K562 (cell line): ENCODE results near the gene USP24. TPM values are rescaled to one million over a fixed set of nuclear protein-coding genes. Genes with fewer than 3 reads are reported as not detected.
A peak's percentile ranks its signal among the peaks of the same experiment; 100 is the strongest.

Experiments
- BHLHE40 ChIP-seq: IDR thresholded peaks from 2 replicates; pipeline ENCODE4 v1.6.1; 2011; ENCODE audit warnings: low read length, improper control_type of control experiment
- ETV6 ChIP-seq, 3 experiments: fragments of 150-350 bp in 1 of 3; sonication (generic) in 1 of 3; formaldehyde crosslinking in 1 of 3; IDR thresholded peaks; 2 replicates each; pipeline versions ENCODE4 v1.6.1 to v1.8.0; 2014 to 2022; ENCODE audit warnings: borderline replicate concordance in 2 of 3, low read depth in 2 of 3, antibody characterized with exemption in 1 of 3, low read length in 1 of 3, mild to moderate bottlenecking in 1 of 3, missing genetic modification reagents in 1 of 3
- EZH2 ChIP-seq: IDR thresholded peaks from 2 replicates; pipeline ENCODE4 v1.6.1; 2012; ENCODE audit warnings: low read depth, mild to moderate bottlenecking, inconsistent platforms, low read length, borderline replicate concordance
- HNRNPL ChIP-seq: fragments of 200-400 bp; formaldehyde crosslinking; IDR thresholded peaks from 2 replicates; pipeline ENCODE4 v1.6.1; 2017; ENCODE audit warnings: low read depth, mild to moderate bottlenecking, low read length
- MYC ChIP-seq, 2 experiments: fragments of 250-450 bp in 1 of 2; sonication (Bioruptor Pico) in 1 of 2; IDR thresholded peaks; 2 replicates each; pipeline versions ENCODE4 v1.5.1 to v1.6.1; 2012 to 2021; ENCODE audit warnings: low read depth in 2 of 2, borderline replicate concordance in 1 of 2, improper control_type of control experiment in 1 of 2, low read length in 1 of 2, mild to moderate bottlenecking in 1 of 2, moderate library complexity in 1 of 2
- NBN ChIP-seq: fragments of 450-650 bp; IDR thresholded peaks from 2 replicates; pipeline ENCODE4 v1.6.1; 2016; ENCODE audit warnings: low read depth, mild to moderate bottlenecking
- NRF1 ChIP-seq, 2 experiments: fragments of 450-650 bp; IDR thresholded peaks in 1 of 2; conservative IDR thresholded peaks in 1 of 2; 2 replicates each; pipeline ENCODE4 v1.6.1; 2014; ENCODE audit warnings: mild to moderate bottlenecking in 2 of 2
- POU5F1 ChIP-seq: fragments of 150-350 bp; IDR thresholded peaks from 2 replicates; pipeline ENCODE4 v1.6.1; 2014; ENCODE audit warnings: borderline replicate concordance, low read length, low read depth, mild to moderate bottlenecking; ENCODE audit not compliant: partially characterized antibody
- RUNX1 ChIP-seq: sonication (generic); IDR thresholded peaks from 2 replicates; pipeline ENCODE4 v1.6.1; 2016; ENCODE audit warnings: antibody characterized with exemption, low read depth
- SMARCC2 ChIP-seq: fragments of 450-650 bp; IDR thresholded peaks from 2 replicates; pipeline ENCODE4 v1.6.1; 2017; ENCODE audit warnings: antibody characterized with exemption, moderate library complexity, mild to moderate bottlenecking, low read depth
- SRF ChIP-seq, 2 experiments: fragments of 250-450, 450-650 bp in 1 of 2; sonication (Bioruptor Pico) in 1 of 2; sonication (generic) in 1 of 2; formaldehyde crosslinking; IDR thresholded peaks; 2 replicates each; pipeline versions ENCODE4 v1.5.0 to v1.5.1; 2020 to 2022; ENCODE audit warnings: mild to moderate bottlenecking in 1 of 2, missing genetic modification reagents in 1 of 2
- STAT5B ChIP-seq: fragments of 250-450 bp; sonication (Bioruptor Pico); IDR thresholded peaks from 2 replicates; pipeline ENCODE4 v1.8.0; 2021; ENCODE audit warnings: mild to moderate bottlenecking, inconsistent platforms
- TEAD4 ChIP-seq, 2 experiments: sonication (generic) in 1 of 2; formaldehyde crosslinking in 1 of 2; IDR thresholded peaks; 2 replicates each; pipeline versions ENCODE4 v1.6.1 to v1.8.0; 2012 to 2022; ENCODE audit warnings: borderline replicate concordance in 1 of 2, inconsistent platforms in 1 of 2, low read length in 1 of 2, mild to moderate bottlenecking in 1 of 2, missing genetic modification reagents in 1 of 2
- ZNF3 ChIP-seq: fragments of 250-450 bp; sonication (Bioruptor Pico); IDR thresholded peaks from 2 replicates; pipeline ENCODE4 v1.5.0; 2021; ENCODE audit warnings: mild to moderate bottlenecking, moderate library complexity
- ZNF316 ChIP-seq: fragments of 450-650 bp; IDR thresholded peaks from 2 replicates; pipeline ENCODE4 v1.6.1; 2016
- ZNF57 ChIP-seq: fragments of 450-650 bp; formaldehyde crosslinking; IDR thresholded peaks from 2 replicates; pipeline ENCODE4 v1.4.0; 2020; ENCODE audit warnings: mild to moderate bottlenecking, moderate library complexity
- polyA plus RNA-seq, 8 experiments: library from polyadenylated mRNA; depleted of rRNA in 4 of 8; stranded (reverse) in 5 of 8; unstranded in 3 of 8; fragments of >200 nt; fragmentation: Nextera tagmentation in 2 of 8; fragmentation: Illumina TruSeq in 1 of 8; extraction: Ambion mirVana in 2 of 8; extraction: Trizol in 1 of 8; gene quantifications; 2 replicates each; pipeline versions ENCODE4 v1.2.1 to v1.2.3, GENCODE V29; 2011 to 2014; ENCODE audit warnings: inconsistent platforms in 1 of 8, missing spikeins in 1 of 8
- total RNA-seq, 7 experiments: library from RNA; depleted of rRNA in 6 of 7; stranded (reverse); fragments of >200 nt in 6 of 7; fragmentation: Illumina TruSeq in 2 of 7; extraction: Trizol in 2 of 7; gene quantifications; 2 replicates each; pipeline versions ENCODE4 v1.2.1 to v1.2.3, GENCODE V29; 2011 to 2021; ENCODE audit warnings: low replicate concordance in 1 of 7
- TF ChIP-seq, protein P1 (sequence below): fragments of 250-450 bp; sonication (Bioruptor Pico); IDR thresholded peaks from 2 replicates; pipeline ENCODE4 v1.9.0; 2021; ENCODE audit warnings: mild to moderate bottlenecking
- TF ChIP-seq, protein P2 (sequence below): fragments of 250-450 bp; sonication (Bioruptor Pico); IDR thresholded peaks from 2 replicates; pipeline ENCODE4 v1.8.0; 2021; ENCODE audit warnings: moderate library complexity, mild to moderate bottlenecking, inconsistent platforms
- TF ChIP-seq, protein P3 (sequence below): fragments of 450-650 bp; IDR thresholded peaks from 2 replicates; pipeline ENCODE4 v1.6.1; 2017; ENCODE audit warnings: antibody characterized with exemption
- TF ChIP-seq, protein P4 (sequence below), 2 experiments: IDR thresholded peaks; 2 replicates each; pipeline ENCODE4 v1.6.1; 2011; ENCODE audit warnings: borderline replicate concordance in 1 of 2, control low read depth in 1 of 2, low read depth in 1 of 2, low read length in 1 of 2, mild to moderate bottlenecking in 1 of 2, mixed read lengths in 1 of 2, moderate library complexity in 1 of 2; ENCODE audit not compliant: insufficient read depth in 1 of 2, insufficient read length in 1 of 2, poor library complexity in 1 of 2, severe bottlenecking in 1 of 2; ENCODE audit errors: extremely low read depth in 1 of 2

Gene USP24
- total and polyA plus RNA-seq, 9 of the 15 experiments (the other 6 are each of a cell fraction or from before 2014, with no cell fraction given): 7.7 to 62.6 (median 36.8) TPM

DNA sequence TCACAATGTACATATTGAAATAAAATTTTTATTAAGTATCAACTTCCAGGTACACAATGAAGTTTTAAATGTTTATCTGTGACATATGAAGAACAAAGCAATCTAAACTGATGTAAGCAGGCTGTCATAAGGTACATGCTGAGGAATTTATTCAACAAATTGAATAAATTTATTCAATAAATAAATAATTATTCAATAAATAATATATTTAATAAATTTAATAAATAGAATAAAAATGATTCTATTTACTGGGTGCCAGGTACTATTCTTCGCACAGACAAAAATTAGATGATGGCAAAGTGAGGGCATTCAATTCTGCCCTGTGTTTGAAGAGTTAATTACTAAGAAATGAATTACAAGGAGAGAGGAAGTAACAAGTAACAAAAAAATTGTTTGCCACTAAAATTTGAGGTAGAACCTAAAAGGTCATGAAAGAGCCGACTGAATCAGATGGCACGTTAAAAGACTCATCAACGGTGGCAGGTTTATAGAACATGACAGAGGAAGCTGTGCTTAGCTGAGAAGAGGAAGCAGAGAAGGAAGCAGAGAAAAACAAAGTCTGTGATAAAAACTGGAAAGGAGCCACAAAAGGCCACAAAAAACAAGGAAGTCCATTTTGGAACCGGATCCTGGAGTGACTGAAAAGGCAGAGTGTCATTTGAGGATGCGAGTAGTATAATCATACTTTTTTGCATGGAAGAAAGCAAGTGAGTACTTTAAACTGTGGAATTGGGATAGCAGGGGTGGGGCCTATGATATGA, 2.2 kb upstream of the USP24 start (continued):
- TF ChIP-seq TEAD4 (IDR thresholded peaks at IDR 0.05; ENCODE audit: low read length) (peak; percentile 51; the same call in 1 of the 2 replicates), TEAD4 (CRISPR knock-in tag; IDR thresholded peaks at IDR 0.05; ENCODE audit: borderline replicate concordance) (no peak), ZNF316 (no peak), POU5F1 (no peak), STAT5B (CRISPR knock-in tag) (no peak), EZH2 (no peak), SMARCC2 (peak; percentile 28; the same call in 1 of the 2 replicates), ZNF3 (no peak), ETV6 (IDR thresholded peaks at IDR 0.05; ENCODE audit: borderline replicate concordance in 1 of 2, low read depth in 2 of 2, low read length in 1 of 2) (peak; percentile 82 to 92; a peak in 3 of 4 replicates), ETV6 (CRISPR knock-in tag; IDR thresholded peaks at IDR 0.05; ENCODE audit: borderline replicate concordance) (no peak), HNRNPL (no peak), SRF (CRISPR knock-in tag; IDR thresholded peaks at IDR 0.05) (peak in 1 of 2 experiments; percentile 23; a peak in 1 of 4 replicates), RUNX1 (no peak), ZNF57 (CRISPR knock-in tag) (no peak), BHLHE40 (no peak), MYC (IDR thresholded peaks at IDR 0.05; ENCODE audit: low read depth, low read length) (no peak), MYC (CRISPR knock-in tag; IDR thresholded peaks at IDR 0.05; ENCODE audit: borderline replicate concordance, low read depth) (no peak), NRF1 (conservative IDR thresholded peaks at IDR 0.05 in 1 of 2, IDR thresholded peaks at IDR 0.05 in 1 of 2) (no peak), NBN (peak; percentile 38; the same call in 1 of the 2 replicates)
- TF ChIP-seq, protein P1, sequence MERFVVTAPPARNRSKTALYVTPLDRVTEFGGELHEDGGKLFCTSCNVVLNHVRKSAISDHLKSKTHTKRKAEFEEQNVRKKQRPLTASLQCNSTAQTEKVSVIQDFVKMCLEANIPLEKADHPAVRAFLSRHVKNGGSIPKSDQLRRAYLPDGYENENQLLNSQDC: no peak
- TF ChIP-seq, protein P2, sequence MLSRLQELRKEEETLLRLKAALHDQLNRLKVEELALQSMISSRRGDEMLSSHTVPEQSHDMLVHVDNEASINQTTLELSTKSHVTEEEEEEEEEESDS: no peak
- TF ChIP-seq, protein P3, sequence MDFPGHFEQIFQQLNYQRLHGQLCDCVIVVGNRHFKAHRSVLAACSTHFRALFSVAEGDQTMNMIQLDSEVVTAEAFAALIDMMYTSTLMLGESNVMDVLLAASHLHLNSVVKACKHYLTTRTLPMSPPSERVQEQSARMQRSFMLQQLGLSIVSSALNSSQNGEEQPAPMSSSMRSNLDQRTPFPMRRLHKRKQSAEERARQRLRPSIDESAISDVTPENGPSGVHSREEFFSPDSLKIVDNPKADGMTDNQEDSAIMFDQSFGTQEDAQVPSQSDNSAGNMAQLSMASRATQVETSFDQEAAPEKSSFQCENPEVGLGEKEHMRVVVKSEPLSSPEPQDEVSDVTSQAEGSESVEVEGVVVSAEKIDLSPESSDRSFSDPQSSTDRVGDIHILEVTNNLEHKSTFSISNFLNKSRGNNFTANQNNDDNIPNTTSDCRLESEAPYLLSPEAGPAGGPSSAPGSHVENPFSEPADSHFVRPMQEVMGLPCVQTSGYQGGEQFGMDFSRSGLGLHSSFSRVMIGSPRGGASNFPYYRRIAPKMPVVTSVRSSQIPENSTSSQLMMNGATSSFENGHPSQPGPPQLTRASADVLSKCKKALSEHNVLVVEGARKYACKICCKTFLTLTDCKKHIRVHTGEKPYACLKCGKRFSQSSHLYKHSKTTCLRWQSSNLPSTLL: no peak
- TF ChIP-seq, protein P4, sequence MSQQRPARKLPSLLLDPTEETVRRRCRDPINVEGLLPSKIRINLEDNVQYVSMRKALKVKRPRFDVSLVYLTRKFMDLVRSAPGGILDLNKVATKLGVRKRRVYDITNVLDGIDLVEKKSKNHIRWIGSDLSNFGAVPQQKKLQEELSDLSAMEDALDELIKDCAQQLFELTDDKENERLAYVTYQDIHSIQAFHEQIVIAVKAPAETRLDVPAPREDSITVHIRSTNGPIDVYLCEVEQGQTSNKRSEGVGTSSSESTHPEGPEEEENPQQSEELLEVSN (IDR thresholded peaks at IDR 0.05; ENCODE audit: borderline replicate concordance in 1 of 2, extremely low read depth in 1 of 2, insufficient read depth in 1 of 2, insufficient read length in 1 of 2, low read depth in 1 of 2, low read length in 1 of 2, poor library complexity in 1 of 2, severe bottlenecking in 1 of 2): no peak
- TF ChIP-seq, all 486 proteins: peak for 36
